ENCODE results near the gene NT5M.

- TF ChIP-seq EZH2 (IDR thresholded peaks at IDR 0.05; ENCODE audit: insufficient read depth, low read length), result no peak
- no peak for TF ChIP-seq CTCF (IDR thresholded peaks at IDR 0.05; ENCODE audit: insufficient read depth, low read depth, low read length)
Measured at GRCh38 chr17:17376362-17376761, 73.2 kb downstream of the NT5M start.

Measured in astrocyte (in vitro differentiated cells and primary cell).